ENCODE results near the gene SS18L1.

The SS18L1 gene

DNA sequence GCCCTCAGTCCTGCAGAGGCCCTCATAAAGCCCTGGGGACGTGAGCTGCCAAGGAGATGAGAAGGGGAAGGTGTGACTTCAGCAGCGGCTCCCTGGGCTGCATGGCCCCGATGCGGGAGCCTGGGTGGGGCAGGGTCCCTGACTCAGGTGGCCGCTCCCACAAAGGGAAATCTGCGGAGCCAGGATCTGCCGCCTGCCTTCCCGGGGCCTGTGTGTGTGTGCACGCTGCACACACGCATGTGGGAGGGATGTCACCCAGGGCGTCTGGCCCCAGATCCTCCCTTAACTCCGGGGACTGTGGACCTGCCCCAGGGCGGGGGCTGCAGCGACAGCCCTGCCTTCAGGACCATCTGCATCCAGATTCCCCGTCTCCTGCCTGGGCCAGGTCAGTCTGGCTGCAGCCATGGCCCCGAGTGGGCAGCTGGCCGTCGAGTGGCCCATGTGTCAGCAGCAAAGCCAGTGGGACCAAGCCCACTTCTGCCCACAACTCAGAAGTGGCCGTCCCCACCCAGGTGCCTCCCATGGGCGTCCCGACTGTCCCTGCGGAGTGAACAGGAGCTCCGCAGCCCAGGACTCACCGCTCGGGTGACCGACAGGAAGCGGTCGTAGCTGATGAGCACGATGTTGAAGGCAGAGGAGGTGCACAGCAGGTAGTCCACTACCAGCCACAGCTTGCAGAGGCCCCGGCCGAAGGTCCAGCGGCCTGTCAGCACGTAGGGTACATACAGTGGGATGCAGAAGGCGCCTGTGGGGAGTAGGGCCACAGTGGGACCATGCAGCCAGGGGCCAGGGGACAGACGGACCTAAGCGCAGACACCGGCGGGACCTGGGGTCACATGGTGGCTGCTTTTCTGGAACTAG is 74.6 kb downstream of the SS18L1 start:
- no peak overlapping the region for H3K4me3 ChIP-seq

DNA sequence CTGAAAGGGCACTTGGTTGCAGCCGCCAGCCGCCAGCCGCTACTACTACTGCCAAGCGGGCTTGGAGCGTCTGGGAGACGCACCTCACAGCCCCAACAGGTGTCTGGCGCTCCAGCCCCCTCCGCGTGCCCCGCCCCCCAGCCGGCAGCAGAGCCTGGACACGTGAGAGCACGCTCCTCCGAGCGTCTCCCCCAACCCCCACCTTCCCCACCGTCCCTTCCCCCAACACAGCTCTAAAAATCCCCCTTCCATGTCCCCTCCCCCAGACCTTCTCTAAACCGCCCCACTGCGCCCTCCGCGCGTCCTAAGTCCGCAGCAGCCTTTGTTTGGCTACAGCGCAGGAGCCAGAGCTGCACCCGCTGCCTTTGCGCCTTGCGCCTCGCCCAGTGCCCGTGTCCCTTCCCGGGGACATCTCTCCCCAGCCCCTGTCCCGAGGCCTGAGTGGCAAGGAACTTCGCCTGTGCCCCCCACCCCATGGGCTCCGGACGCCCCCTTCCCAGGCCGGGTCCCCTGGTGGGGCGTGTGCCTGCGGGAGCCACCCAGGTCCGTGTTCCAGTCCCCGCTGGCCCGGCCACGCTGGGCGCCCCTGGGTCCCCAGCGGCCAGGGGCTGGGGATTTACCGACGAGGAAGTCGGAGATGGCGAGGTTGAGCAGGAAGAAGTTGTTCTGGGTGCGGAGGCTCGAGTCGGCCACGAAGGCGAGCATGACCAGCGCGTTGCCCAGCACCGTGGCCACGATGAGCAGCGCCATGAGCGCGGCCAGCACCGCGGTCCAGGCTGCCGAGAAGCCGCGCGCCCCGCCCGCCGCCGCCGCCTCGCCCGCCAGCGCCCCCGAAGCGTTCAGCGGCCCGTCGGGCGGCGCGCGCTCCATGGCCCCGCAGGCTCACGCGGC is 75.8 kb downstream of the SS18L1 start:
- H3K4me3 ChIP-seq = peak overlapping the region in 2 of 7 experiments; percentile 27 to 28
- H3K27ac ChIP-seq = no peak overlapping the region

More for the DNA sequence above, 74.6 kb downstream of the SS18L1 start:
- H3K27ac ChIP-seq = no peak overlapping the region

DNA sequence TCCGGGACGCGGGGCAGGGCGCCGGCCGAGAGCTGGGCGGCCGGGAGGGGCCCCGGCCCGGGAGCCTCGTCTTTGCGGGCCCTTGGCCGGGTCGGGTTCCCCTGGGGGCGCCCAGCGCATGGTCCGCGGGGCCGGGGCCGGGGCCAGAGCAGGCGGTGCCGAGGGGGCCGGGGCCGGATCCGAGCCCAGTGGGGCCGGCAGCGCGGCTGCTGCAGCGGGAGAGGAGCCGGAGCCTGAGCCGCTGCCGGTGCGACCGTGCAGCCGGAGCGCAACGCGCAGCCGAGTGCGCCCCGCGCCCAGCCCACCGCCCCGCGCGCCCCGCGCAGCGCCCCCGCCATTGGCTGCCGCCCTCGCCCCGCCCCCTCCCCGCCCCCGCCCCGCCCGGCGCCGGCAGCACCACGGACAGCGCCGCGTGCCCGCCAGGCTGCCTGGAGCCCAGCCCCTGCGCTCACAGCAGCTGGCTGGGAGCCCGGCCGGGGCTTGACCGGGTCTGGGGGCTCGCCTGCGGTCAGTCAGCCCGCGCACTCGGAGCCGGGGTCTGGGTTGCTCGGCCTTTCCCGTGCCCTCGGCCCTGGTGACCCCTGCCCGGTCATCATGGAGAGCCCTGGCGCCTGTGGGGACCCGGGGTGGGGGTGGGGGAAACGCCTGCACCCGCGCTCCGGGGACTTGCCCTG is 76.6 kb downstream of the SS18L1 start, which contains the start of gene HRH3:
Gene HRH3 (minus strand): TSS at position 287 of the 674 bp plus-strand sequence. CDS start 308 bp downstream, outside the sequence.
- no peak within 1 kb of the TSS for H3K27ac ChIP-seq
- H3K4me3 ChIP-seq = peak within 1 kb of the TSS in 2 of 7 experiments; percentile 27 to 28

DNA sequence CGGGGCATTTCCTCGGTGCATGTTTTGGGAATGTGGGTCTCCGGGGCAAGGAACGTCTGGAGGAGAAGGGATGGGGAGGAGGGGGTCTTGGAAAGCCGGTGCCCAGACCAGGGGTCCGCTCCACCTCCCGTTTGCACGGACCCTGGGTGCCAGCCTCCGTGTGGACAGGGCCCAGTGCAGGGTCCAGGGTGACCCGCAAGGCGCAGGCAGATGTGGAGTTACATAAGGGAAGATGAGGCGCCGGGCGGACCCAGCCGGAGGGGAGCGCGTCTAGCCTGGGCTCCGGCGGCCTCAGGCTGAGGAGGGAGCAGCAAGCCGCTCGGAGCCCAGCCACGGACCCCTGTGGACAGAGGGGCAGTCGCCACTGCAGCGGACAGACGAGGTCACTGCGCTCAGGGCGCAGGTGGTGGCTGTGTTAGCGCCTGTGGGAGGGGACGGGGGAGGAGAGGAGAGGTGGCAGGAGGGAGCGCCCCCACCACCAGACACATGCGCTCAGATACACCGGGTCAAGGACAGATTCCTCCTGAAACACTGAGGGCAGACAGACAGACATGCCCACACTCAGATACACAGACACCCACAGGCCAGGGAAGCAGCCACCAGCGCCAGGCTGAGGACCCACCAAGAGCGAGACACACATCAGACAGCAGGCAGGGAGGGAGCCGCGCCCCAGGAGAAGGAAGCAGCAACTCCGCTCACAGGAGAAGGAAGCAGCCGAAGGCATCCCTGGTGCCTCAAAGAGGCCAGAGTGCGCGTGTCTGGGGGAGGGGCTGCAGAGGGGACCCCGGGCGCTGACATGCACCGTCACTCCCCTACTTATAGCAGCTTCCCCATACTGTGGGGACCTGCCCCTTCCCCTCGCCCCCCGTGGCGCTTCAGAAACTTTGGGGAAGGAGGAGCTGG is 77.3 kb downstream of the SS18L1 start:
- H3K4me3 ChIP-seq = peak overlapping the region in 1 of 7 experiments; percentile 28
- no peak overlapping the region for H3K27ac ChIP-seq

DNA sequence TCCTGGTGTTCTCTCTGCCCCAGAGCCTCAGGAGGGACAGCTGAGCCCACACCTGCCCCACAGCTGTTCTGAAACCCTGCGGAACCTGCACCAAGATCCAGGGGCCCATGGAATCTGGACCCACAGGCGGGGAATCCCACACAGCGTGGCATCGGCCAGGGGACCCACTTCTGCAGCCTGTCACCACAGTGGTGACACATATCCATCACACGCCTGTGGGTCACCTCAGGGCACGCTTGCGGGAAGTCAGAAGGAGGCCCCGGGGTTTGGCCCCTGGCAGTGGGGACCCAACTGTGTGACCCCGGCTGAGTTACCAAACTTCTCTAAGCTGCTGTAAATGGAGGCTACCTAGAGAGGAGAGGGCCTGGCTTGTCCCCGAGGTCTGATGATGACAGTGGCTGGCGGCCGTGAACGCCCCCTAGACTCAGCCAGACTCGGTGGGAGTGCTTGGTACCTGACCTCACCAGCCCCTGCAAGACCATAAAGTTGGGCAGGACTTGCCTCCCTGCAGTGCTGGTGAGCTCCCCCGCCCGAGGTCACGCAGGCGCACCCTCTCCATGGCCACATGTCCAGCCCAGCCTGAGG is 78.8 kb downstream of the SS18L1 start:
- H3K27ac ChIP-seq = no peak overlapping the region

DNA sequence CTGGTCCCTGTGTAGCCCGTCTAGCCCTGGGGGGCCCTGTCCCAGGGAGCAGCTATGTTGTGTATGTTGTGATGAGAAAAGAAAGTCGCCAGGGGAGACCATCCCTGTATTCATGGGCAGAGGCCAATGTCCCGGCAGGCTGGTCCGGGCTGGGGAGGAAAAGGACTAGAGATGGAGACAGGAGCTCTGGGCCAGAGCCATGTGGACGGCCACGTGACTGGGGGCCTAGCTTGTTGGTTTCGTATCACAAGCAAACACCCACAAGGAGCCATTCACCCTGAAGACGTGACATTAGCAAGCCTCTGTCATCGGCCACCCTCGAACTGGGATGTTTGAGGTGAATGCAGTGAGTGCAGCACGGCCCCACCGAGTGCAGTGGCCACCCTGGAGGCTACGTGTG is 79.4 kb downstream of the SS18L1 start:
- Histone ChIP-seq H3K4me3 (no peak overlapping the region), H3K27ac (no peak overlapping the region)

More for the DNA sequence above, 78.8 kb downstream of the SS18L1 start:
- no peak overlapping the region for H3K4me3 ChIP-seq

DNA sequence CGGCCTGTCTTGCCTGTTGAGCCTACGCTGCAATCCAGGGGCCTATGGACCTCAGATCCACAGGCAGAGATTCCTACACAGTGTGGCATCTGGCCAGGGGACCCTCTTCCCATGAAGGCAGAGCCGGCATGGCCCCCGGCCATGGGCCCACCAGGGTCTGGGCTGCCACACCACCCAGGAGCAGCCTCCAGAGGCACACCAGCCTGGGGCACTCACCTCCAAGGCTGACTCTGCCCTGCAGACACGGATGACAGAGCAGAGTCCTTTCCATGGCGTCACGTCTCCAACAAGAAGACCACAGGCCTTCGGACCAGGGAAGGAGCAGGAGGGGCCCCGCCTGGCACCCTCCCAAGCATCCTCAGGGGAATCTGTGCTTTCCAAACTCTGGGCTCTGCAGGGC is 80.0 kb downstream of the SS18L1 start:
- Histone ChIP-seq H3K4me3 (no peak overlapping the region), H3K27ac (no peak overlapping the region)

DNA sequence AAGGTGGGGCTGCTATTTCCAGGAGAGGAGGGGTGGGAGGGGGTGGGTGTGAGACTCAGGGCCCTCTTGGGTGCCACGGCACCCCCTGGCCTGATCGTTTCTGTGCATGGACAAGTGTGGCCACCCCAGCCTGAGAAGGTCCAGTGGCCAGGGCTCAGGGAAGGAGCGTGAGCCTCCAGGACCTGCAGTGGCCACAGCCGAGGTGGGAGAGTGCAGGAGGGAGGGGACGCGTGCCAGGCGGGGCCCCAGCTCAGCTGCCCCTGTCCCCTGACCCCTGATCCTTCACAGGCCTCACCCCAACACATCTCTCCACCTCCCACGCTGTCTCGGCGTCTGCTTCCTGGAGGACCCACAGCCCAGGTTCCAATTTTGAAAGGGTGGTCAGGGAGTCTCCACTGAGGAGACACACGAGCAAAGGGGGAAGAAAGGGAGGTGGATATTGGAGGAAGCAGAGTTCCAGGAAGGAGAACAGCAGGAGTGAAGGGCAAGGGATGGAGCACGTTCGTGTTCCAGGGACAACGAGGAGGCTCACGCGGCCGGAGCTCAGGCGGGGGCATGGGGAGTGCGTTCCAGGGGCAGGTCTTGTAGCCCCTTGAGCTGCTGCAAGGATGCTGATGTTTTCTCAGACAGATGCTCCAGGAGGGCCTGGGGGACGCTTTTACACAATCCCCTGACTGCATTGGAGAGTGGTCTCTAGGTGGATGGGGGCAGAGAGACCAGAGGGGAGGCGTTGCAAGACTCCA is 80.7 kb downstream of the SS18L1 start:
- H3K4me3 ChIP-seq = no peak overlapping the region
- H3K27ac ChIP-seq = no peak overlapping the region

DNA sequence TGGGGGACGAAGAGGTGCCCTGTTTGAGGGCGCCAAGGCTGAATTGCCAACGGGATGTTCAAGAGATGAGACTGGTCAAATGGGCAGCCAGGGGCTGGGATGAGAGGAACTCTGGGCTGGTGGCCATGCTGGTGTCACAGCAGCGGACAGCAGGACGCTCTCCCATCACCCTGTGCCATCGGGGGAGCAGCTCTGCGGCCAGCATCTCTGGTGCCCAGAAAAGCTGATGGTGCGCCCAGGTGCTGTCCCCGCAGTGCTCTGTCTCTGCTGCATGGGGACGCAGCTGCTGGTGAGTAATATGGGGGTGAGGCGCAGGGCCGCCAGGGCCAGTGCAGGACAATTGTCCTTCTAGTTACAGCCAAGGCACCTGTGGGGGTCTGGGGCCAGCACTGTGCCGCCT is 81.5 kb downstream of the SS18L1 start:
- Histone ChIP-seq H3K27ac (no peak overlapping the region), H3K4me3 (no peak overlapping the region)

DNA sequence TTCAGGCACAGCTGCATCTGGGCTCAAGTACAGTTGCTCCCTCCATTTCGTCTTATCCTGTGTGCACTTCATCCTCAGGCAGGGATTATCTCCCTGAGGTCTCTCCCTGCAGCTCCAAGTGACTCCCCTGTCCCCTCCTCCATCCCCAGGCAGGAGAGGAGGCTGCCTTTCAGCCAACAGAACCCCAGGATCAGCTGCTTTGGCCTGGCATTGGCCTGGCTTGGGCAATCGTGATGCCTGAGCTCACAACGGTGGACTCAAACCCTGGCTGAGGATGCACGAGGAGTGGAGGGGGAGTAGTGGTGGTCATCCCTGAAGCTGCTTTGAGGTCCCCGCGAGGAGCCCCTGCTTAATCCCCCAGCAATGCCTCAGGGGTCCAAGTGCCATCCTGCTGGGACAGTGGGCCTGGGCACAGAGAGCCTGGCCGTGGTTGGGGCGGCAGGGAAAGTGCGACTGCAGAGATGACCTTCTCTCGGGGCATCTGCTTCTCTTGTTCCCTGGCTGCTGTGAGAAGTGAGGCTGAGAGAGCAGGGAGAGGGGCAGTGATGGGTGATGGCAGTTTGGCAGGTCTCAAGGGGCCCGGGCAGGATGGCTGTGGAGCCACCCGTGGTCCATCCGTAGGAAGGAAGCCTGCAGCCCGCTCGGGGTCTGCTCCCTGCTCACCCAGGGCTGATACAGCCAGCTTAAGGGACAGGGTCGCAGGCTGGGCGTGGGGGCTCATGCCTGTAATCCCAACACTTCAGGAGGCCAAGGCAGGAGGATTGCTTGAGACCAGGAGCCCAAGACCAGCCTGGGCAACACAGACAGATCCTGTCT is 82.5 kb downstream of the SS18L1 start:
- H3K27ac ChIP-seq = no peak overlapping the region
- no peak overlapping the region for H3K4me3 ChIP-seq

DNA sequence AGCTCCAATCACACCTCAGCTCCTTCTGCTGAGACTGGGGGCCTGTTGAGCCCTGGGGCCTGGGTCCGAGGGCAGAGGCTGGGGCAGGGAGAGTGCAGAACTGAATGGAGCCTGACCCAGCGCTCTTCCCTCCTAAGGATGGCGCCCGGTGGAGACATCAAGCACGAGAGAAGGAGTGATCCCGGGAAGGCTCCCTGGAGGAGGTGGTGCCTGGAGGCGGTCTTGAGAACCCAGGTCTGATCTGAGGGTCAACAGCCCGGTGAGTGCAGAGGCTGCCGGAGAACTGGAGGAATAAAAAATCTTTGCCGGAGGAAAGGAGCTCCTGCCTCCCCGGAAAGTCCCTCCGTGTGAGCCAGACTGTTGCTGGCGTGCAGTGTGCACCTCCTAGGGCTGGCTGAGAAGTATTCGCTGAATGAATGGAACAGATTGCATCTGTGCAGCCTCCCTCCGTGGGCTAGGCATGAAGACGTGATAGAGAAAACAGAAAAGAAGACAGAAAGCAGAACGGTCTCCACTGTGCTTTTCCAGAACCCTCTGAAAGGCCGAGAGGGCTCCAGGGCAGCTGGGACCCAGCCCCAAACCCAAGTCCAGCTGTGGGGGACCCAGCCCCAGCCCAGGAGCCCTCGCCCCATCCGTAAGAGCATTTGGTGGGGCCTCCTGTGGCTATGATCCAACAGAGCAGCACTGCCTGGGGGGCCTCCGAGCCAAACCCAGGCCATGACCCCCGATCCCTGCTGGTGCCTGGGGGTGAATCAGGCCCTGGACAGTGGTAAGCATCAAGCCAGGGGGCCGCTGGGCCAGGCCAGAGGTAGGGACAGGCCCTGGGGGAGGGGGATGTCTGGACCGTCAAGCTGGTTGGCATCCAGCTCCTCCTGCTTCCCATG is 83.4 kb downstream of the SS18L1 start:
- H3K27ac ChIP-seq = no peak overlapping the region

DNA sequence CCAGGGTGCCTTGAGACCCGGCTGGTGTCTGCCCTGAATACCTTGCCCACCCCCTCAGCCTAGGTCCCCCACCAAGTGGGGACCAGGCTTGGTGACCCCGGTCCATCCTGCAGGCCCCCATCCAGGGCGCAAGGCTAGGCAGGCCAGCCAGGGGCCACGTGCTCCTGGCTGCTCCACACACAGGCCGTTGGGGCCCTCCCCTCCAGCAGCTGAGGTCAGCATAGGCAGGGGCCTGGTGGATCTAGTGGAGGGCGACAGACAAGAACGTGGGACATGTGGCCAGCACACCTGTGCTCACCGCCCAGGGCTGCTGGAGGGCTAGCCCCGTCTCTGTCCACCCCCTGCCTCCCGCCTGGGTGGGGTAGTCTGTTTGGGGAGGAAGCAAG is 84.0 kb downstream of the SS18L1 start:
- Histone ChIP-seq H3K27ac (no peak overlapping the region), H3K4me3 (no peak overlapping the region)

More for the DNA sequence above, 83.4 kb downstream of the SS18L1 start:
- no peak overlapping the region for H3K4me3 ChIP-seq

DNA sequence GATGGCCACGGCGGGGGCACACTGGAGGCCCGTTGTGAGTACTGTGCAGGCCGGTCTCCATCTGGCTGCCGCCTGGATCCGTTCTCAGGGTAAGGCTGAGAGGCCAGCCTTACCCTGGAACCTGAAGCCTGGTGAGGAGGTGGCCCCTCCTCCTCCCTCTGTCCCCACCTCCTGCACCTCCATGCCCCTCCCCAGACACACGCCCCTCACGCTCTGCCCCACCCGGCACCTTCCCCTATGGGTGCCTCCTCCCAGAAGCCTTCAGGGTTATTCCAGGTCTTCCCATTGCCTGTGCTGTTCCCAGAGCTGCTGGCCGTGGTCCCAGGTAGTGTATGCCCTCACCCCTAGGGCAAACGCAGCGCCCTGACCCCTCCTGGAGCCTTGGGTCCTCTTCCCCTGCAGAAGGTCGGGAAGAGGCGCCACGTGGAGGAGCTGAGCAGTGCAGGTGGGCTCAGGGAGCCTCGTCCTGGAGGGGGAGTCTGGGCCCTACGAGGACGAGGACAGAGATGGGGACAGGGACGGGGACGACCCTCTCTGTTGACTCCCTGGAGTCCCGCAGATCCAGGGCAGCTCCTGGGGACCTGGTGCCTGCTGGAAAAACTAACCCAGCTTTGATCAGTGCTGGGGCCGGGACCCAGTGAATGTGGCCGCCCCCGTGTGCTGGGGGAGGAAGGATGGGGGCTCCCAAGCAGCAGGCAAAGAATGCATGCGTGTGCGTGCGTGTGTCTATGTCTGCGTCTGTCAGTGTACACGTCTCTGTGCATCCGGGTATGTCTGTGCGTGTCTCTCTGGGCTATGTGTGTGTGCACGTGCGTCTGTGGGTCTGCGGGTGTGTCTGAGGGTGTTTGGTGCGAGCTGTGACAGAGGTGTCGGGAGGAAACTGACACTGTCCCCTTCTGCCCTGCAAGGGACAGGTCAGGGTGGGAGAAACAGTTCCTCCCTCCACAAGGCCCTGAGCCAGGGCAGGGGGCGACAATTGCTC is 84.7 kb downstream of the SS18L1 start:
- Histone ChIP-seq H3K4me3 (no peak overlapping the region), H3K27ac (no peak overlapping the region)

DNA sequence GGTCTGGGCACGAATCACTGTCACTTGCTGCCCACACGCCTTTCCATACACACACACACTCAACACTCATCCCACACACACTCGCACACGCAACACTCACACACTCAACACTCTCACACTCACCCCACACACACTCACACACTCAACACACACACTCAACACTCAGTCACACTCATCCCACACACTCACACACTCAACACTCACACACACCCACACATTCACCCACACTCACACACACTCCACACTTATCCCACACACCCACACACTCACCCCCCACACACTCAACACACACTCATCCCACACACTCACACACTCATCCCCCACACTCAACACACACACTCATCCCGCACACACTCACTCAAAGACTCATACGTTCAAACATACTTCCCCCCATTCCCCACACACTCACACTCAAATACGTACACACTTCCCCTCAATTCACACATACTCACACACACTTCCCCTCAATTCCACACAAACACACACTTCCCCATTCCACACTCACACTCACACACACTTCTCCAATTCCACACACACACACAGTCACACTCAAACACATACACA is 85.5 kb downstream of the SS18L1 start:
- no peak overlapping the region for H3K27ac ChIP-seq
- H3K4me3 ChIP-seq = no peak overlapping the region

DNA sequence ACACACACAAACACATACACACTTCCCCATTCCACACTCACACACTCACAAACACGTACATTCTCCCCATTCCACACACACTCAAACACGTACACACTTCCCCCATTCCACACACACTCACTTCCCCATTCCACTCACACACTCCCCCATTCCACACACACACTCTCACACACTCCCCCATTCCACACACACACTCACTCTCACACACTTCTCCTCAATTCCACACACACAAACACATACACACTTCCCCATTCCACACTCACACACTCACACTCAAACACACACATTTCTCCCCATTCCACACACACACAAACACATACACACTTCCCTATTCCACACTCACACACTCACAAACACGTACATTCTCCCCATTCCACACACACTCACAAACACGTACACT is 86.1 kb downstream of the SS18L1 start:
- Histone ChIP-seq H3K27ac (no peak overlapping the region), H3K4me3 (no peak overlapping the region)

All from skin epidermis (tissue), 12 donors.